Upper lobe of left lung (tissue), 4 donors: Measurements from ENCODE around the gene ZXDC.

Experiments used
- CTCF ChIP-seq, 6 experiments: fragments of 450-650 bp in 4 of 6; fragments of 200-600 bp in 2 of 6; sonication (generic) in 2 of 6; IDR thresholded peaks; one replicate each; pipeline ENCODE4 v1.5.1; 2016 to 2019; ENCODE audit warnings: antibody characterized with exemption in 6 of 6
- EP300 ChIP-seq, 4 donors: sonication (generic); formaldehyde crosslinking; IDR thresholded peaks; one replicate each; pipeline ENCODE4 v1.5.1; 2017; ENCODE audit warnings: antibody characterized with exemption in 4 of 4, control low read depth in 2 of 4
- POLR2A ChIP-seq, 4 donors: fragments of 450-650 bp; IDR thresholded peaks; one replicate each; pipeline ENCODE4 v1.5.1; 2016 to 2017; ENCODE audit warnings: antibody characterized with exemption in 4 of 4, mild to moderate bottlenecking in 2 of 4

- TF ChIP-seq POLR2A (IDR thresholded peaks at IDR 0.05) (no peak), EP300 (IDR thresholded peaks at IDR 0.05) (no peak), CTCF (IDR thresholded peaks at IDR 0.05) (no peak)
Observed at GRCh38 chr3:126445506-126445905, 30.2 kb downstream of the ZXDC start.
